Activated T-cell treated with anti-CD3 and anti-CD28 coated beads for 1 hour (primary cell): ENCODE measurements around the gene UPK3BL2.
"Not testable (repeated sequence)": the region's sequence is repeated elsewhere in the genome, so short reads cannot be mapped to it uniquely, and the experiment has no call there.

Experiments used
- DNase-seq: peaks from one replicate; pipeline ENCODE4 v3.0.0-alpha.2; 2020; ENCODE audit warnings: low read depth

The UPK3BL2 gene

GRCh38 chr7:102494026-102494425 lies 49.5 kb downstream of the UPK3BL2 start:
- not testable (repeated sequence) for DNase-seq

- not testable (repeated sequence) for DNase-seq
Measured at GRCh38 chr7:102493220-102493935, 50.1 kb downstream of the UPK3BL2 start.

GRCh38 chr7:102490529-102491075 lies 52.9 kb downstream of the UPK3BL2 start:
- DNase-seq, result peak; percentile 29
